GM12801 (cell line): ENCODE measurements around the gene IGSF9.
A peak's percentile ranks its signal among the peaks of the same experiment; 100 is the strongest.

Experiments used
- CTCF ChIP-seq: IDR thresholded peaks from one replicate; pipeline ENCODE4 v1.5.1; 2011; ENCODE audit warnings: control low read depth; ENCODE audit not compliant: insufficient read length; ENCODE audit errors: extremely low read depth

The IGSF9 gene

GRCh38 chr1:159895286-159895685 lies 50.1 kb downstream of the IGSF9 start:
- TF ChIP-seq CTCF = no peak

- TF ChIP-seq CTCF = no peak
These were observed 52.5 kb downstream of the IGSF9 start for GRCh38 chr1:159892944-159893343.

DNA sequence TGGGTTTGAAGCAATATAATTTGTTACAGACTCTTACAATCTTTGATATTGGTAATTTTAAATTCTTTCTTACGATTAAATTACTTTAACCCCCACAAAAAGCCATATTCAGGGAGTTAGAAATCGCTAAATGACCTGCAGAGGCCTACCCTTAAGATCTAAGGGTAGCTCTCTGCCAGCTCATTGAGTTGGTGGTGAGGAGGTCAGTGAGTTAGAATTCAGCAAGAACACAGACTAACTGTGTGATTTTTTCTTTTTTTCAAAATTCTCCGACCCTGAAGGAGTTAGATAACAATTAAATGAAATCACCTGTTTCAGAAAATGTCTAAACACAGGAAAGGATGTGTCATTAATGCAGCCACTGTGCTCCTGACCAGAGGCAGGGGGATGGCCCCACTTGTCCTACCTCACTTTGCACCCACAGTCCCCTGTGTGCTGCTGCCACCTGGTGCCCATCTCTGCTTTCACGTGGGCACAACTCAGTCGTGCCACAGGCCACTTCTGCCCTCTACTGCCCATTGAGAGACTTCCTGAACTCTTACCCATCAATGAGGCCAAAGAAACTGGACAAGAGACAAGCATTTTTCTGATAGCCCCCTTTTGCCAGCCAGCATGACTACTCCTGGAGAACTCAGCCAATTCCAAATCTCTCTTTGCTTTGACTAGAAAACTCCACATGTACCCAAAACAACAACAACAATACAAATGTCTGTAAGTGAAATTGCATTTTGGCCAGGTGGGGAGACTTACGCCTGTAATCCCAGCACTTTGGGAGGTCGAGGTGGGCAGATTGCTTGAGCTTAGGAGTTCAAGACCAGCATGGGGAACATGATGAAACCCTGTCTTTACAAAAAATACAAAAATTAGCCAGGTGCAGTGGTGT lies 53.9 kb downstream of the IGSF9 start:
- TF ChIP-seq CTCF = peak; percentile 80

DNA sequence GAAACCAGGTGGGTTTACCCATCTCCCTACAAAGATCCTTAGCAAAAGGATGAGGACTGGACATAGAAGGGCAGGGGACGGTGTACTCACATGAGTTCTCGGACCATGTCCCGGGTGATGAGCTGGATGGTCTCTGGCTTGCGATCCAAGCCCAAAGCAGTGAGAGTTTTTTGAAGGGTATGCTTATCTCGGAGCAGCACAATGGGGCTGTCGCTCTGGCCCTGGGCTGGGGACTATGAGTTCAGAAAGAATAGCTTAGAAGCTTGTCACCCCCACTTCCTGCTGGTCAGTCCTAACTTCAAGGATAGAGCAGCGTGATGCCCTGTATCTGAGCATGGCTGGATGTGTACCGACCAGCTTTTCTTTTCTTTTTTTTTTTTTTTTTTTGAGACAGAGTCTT lies 55.0 kb downstream of the IGSF9 start:
- TF ChIP-seq CTCF = no peak

DNA sequence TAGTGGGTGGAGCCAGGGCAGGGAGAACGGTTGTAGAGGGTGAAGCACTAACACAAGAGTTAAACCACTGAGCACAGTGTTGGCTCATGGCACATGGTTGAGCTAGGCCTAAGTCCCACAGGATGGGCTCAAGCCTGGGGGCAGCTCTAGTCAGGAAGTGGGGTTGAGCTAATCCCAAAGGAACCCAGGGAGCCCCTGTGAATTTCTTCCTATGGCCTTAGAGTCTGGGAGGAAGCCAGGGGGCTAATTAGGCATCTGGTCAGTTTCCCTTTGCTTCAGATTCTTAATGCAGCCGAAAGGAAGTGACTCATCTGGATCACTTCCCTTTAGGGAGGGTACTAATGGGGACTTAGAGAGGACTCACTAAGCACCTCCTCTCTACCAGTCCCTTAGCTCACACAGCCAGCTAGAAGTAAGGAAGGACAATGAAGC lies 55.6 kb downstream of the IGSF9 start:
- no peak for TF ChIP-seq CTCF

- TF ChIP-seq CTCF = no peak
These were observed 56.2 kb downstream of the IGSF9 start for GRCh38 chr1:159889202-159889601.

- TF ChIP-seq CTCF = no peak
These were observed 61.1 kb downstream of the IGSF9 start for GRCh38 chr1:159884296-159884695.
